Ecto neural progenitor cell (in vitro differentiated cells): ENCODE results near the gene ARL16.

Source experiments
- DNase-seq: peaks from one replicate; pipeline ENCODE4 v3.0.0-alpha.2; 2018; ENCODE audit warnings: low spot score

The ARL16 gene

DNA sequence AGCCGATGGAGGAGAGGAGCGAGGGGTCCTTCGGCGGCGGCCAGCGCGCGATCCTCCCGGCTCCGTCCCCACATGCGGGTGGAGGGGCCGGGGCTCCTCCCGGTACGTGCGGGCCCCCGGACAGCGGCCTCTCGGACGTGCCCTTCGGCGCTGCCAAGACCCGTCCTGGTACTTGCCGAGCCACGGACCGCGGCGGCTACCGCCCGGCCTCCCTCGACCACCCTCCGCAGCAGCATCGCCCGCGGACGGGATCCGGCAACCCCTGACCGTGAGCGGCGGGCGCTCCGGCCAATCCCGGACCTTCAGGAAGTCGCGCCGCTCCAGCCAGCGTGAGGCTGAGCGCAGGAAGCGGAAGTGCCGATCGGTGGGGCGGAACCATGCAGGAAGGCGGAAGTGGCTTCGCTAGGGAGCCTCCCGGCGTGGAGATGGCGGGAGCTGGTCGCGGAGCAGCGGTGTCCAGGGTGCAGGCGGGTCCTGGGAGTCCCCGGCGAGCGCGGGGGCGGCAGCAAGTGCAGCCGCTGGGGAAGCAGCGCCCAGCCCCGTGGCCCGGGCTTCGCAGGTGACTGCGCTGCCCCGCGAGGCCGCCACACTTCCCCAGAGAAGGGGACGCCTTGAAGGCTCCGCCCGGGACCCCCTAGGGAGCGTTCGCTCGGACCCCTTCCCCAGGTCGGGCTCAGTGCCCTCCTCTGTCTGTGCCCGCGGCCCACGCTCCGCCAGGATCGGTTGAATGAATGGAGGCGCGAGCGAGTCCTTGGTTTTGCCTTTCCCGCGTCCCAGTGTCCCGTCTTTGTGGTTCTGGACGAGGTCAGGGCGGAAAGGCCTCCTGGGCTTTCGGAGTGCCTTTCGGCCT, 17.0 kb downstream of the ARL16 start, which contains the start of the genes CCDC137 and OXLD1:
CCDC137 (plus strand) TSS at position 396 of the 850 bp plus-strand sequence; CDS start at position 426, 30 bp downstream.
OXLD1 (minus strand) TSS at position 264 of the 850 bp plus-strand sequence; CDS start at position 236, 28 bp downstream.
- DNase-seq = peak; percentile 99

DNA sequence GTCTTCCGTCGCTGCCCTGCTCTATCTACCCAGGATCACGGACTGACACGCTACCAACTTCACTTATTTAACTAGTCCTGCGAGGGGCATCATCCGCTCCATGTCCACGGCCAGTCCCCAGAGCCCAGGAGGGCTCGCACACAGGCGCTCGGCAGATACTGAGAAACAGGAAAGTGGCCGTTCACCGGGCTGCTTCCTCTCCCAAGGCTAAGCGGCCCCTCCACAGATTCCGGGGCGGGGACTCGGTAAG, 17.6 kb downstream of the ARL16 start:
- DNase-seq = no peak

DNA sequence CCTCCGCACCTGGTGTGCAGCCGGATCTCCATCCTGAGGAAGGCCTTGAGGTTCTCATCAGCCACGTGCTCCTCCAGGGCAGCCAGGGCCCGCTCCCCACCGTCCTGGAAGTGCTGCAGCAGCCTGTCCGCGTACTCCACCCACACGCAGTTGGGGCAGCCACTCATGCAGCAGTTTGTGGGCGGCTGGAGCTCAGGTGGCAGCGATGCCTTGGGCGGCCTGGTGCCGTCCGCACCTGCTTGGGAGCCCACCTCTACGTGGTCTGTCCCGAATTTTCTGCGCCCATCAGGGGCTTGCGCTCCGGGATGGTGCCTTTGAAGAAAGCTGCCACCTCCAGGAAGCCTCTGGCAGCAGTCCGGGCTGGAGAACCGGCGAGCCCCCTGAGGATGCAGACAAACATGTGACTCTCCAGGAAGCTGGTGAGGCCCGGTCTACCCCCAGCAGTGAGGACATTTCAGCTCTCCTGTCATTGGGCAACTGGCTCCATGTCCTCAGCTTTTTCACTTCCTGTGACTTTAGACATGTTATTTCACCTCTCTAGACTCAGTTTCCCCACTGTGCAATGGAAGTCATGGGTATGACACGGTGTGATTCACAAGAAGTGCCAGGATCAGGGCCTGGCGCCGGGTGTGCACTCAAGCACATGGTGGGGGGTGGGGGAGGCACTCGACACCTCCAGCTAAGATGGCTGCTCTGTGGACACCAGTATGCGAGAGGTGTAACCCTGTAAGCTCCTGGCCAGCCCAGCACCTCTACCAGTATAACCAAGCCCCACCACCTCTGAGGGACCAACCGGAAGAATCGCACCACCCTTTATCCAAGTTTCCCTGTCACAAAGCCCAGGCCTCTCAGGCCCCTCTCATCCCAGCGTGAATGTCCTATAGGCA, 18.1 kb downstream of the ARL16 start:
- no peak for DNase-seq

DNA sequence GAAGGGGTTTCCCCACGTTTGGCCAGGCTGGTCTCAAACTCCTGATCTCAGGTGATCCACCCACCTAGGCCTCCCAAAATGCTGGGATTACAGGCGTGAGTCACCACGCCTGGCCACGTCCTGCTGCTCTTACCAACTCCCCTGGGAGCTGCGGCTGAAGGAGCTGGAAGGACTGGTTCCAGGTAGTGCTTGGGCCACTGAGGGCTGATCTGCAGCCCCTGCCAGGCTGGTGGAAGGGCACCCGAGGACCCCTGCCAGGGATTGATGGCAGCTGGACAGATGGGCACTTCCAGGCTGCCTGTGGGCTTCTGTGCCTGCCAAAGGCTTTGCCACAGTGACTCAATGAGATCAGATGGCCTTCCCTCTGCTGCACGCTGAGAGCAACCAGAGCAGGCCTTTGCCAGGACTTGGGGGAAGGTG, 19.5 kb downstream of the ARL16 start:
- DNase-seq = no peak

DNA sequence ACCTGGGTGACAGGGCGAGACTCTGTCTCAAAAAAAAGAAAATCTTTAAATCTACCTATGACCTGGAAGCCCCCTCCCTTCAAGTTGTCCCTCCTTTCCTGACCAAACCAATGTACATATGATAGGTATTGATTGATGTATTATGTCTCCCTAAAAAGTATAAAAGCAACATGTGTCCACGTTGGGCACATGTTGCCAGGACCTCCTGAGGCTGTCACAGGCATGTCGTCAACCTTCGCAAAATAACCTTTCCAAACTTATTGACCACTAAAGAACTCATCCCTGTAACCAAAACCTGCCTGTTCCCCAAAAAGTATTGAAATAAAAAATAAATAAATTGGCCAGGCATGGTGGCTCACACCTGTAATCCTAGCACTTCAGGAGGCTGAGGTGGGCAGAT, 21.6 kb downstream of the ARL16 start:
- no peak for DNase-seq

DNA sequence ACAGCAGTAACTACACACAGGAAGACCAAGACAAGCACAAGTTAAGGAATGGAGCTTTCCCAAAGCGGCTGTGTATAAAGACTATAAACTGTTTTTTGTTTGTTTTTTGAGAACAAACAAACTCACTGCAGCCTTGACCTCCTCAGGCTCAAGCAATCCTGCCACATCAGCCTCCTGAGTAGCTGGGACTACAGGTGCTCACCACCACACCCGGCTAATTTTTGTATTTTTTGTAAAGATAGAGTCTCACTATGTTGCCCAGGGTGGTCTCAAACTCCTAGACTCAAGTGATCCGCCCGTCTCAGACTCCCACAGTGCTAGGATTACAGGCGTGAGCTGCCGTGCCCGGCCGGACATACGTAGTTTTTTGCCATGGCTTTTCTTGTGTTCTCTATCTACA, 23.2 kb downstream of the ARL16 start:
- no peak for DNase-seq

DNA sequence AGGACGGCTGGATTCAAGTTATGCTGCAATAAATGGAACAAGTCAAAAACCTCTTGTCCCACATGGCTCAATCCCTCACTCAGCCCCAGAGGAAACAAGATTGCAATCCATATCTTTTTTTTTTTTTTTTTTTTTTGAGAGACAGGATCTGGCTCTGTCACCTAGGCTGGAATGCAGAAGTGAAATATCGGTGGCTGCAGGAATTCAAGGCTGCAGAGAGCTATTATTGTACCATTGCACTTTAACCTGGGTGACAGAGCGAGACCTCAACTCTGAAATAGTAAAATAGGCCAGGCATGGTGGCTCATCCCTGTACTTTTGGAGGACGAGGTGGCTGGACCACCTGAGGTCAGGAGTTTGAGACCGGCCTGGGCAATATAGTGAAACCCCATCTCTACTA, 24.6 kb downstream of the ARL16 start:
- no peak for DNase-seq

DNA sequence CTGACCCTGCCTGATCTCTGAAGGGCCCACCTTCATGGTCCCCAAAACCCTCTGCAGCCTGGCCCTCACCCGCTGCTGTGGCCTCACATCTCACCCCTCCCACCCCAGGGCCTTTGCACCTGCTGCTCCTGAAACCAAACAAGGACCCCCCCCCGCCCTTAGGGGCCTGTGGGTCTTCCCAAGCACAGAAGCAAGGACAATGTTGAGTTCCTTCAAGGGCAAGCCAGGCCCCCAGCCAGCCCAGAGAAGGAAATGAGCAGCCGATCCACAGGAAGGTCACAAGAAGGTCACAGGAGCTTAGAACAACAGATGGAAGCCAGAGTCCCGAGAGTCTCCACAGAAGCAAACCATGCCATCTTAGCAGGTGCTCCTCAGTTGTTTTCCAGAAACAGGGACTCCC, 26.8 kb downstream of the ARL16 start:
- no peak for DNase-seq

DNA sequence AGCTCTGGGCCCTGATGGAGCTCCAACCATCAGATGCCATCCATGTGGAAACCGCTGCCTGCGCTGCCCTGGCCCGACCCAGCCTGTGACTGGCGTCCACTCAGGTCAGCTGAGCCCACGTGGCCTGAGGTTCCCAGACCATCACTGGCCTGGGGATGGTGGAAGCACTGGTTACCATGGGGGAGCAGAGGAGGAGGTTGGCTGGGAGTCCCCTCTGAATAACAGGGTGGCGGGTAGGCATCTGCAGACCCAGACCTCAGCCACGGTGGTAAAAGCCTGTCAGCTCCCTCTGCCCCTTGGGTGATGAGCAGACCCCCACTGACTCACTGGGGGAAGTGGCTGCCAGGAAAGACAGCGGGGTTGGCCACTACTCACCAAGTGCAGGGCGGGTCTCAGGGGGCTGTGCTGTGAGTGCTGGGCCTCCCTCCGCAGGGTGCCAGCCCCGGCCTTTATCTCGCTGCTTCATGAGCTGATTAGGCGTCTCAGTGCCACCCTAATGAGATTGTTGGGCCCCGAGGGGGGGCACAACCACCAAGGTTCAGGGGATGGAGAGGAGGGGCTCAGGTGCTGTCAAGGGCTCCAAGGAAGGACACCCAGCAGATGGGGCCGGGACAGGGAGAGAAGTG, 27.4 kb downstream of the ARL16 start, which contains the start of gene PDE6G:
PDE6G (minus strand) TSS at position 425 of the 626 bp plus-strand sequence. CDS start 3,237 bp downstream, outside the sequence.
- DNase-seq = no peak

DNA sequence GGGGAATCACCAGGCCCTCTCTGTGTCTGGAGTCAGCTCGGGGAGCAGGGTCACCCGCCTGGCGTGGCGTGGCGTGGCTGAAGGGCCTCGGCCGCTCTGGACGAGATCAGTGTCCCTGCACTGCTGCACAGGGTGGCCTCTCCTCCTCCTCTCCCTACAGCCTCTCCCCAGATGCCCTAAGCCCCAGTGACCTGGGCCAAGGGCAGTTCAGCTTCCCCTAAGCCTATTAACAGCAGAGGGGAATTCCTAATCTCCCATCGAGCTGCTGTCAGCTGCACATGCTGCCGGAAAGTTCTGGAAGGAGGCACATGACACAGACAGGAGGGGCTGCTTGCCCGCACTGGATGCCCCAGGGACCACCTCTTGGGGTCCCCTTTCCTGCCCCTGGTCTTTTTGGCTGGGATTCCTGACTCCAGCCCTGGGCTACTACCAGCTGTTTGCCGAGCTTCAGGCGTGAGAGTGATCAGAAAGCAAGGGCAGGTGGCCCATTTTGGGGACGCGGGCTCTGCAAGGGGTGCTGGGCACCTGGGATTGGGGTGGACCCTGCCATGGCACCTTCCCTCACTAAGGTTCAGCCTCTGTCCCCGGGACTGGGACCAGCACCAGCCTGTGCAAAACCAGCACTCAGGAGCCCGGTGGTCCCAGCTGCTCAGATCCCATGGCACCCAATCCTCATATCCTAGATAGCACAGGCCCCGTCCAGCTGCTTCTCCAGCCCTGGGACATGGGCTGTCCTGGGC, 28.0 kb downstream of the ARL16 start:
- DNase-seq = peak; percentile 59

DNA sequence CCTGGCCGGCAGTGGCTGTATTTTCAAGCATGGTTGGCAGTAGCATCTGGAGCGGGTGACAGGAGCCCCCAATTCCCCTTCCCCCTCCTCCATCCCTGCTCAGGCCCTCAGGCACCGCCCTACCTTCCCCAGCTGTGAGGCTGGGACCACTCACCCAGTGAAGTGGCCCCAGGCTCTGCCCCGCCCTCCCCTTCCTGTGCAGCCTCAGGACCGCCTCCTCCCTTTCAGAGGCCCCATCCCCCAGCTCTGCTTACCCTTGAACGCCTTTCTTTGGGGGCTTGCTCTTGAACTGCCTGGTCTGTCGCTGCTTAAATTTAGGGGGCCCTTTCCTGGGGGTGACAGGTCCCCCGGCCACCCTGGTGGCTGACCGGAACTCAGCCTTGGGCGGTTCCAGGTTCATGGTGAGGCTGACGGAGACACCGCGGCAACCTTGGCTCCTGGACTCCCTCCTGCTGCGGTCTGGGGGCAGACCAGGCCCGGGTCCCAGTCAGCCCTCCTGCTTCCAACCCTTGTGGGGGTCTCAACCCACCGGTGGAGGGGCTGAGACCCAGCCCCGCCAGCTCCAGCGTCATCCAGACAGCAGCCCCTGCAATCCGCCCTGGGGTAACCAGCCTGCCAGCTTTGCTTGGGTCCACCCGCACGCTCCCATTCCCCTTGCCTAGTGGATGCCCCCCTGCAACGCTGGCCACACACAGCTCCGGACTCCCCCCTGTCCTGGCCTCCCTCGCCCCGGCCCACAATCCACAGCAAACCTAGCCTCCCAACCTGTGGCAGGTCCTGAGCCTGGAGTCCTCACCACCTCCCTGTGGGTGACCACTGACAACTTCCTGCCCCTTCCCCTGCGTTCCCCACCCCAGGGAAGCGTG, 30.5 kb downstream of the ARL16 start:
- peak; percentile 49 for DNase-seq

DNA sequence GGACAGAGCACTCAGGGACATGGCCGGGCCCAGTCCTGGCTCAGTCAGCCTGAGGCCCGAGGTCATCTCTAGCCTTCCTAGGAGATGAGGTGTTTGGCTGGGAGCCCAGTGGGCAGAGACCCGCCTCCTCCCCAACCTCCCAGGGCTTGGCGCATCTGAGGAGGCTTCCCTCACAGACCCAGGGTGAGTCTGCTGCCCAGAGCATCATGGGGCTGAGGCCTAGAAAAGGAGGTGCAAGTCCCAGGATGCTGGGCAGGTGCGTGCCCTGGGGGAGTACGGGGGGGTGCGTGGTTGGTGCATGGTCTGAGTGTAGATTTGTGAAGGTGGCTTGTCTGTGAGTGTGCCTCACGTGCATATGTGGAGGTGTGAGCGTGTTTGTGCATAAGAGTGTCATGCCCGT, 31.9 kb downstream of the ARL16 start:
- no peak for DNase-seq

DNA sequence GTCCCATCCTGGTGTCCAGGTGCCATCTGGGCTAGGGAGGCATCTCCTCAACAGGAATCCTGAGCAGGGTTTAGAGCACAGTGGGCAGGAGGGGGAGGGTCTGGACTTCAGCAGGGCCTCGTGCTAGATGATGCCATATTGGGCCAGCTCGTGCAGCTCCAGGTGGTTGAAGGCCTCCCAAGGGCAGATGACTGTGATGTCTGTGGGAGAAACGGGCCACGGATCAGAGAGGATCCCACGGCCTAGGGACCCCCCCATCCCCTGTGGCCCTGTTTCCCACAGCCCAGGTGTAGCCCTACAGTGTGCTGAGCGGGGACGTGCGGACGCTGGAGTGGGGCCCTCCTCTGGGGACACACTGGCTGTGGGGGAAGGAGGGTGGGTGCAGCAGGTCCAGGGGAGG, 32.6 kb downstream of the ARL16 start:
- DNase-seq = peak; percentile 47

DNA sequence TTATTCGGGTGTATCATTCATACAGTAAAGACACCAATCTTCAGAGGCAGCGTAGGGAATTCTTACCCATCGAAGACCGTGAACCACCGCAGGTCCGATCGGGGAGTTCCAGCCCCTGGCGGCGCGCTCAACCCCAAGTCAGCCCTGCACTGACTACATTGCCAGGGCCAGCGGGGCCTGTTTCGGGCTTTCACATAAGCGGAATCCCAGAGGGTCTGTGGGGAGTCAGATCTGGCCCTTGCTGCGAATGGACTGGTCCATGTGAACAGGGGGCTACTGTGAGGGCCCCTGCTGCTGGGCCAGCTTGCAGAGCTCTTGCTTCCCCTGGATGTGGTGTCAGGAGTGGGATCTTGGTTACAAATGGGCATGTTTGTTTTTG, 34.9 kb downstream of the ARL16 start:
- no peak for DNase-seq

DNA sequence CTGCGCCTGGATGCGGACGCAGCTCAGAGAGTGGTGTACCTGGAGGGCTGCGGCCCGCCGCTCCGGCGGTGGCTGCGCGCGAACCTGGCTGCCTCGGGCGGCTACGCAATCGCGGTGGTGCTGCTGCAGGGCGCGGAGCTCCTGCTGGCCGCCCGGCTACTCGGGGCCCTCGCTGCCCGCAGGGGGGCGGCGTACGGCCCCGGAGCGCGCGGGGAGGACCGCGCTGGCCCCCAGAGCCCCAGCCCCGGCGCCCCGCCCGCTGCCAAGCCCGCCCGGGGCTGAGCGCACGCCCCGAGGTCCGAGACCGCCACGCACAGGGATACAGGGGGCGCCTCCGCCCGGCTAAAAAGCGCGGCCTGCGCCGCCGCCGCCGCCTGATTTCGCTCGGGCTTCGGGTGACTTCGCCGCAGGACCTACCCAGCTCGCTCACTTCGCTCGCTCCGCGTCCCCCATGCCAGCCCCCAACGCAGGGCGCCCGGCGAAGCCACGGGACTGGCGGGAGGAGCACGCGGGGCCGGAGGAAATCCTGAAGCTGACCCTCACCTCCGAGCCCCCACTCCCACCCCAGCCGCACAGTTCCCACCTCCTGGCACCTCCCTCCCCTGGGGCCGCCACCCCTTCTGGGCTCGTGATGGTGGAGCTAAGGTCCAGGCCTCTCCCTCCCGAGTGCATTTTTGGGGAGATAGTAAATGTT, 35.4 kb downstream of the ARL16 start:
- DNase-seq = peak; percentile 52

DNA sequence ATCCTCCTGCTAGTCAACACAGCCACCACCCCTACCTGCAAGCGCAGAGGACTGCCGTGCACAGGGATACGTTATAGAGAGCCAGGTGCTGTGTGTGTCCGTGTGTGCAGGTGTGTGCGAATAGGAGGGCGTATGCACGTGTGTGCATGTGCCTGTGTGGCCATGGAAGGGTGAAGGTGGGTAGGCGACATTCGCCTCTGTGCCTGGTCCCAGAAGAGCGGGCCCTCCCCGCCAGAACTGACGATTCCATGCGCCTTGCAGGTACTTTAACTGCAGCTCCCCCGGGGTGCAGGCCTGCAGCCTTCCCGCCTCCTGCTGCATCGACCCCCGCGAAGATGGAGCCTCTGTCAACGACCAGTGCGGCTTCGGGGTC, 36.0 kb downstream of the ARL16 start:
- no peak for DNase-seq

DNA sequence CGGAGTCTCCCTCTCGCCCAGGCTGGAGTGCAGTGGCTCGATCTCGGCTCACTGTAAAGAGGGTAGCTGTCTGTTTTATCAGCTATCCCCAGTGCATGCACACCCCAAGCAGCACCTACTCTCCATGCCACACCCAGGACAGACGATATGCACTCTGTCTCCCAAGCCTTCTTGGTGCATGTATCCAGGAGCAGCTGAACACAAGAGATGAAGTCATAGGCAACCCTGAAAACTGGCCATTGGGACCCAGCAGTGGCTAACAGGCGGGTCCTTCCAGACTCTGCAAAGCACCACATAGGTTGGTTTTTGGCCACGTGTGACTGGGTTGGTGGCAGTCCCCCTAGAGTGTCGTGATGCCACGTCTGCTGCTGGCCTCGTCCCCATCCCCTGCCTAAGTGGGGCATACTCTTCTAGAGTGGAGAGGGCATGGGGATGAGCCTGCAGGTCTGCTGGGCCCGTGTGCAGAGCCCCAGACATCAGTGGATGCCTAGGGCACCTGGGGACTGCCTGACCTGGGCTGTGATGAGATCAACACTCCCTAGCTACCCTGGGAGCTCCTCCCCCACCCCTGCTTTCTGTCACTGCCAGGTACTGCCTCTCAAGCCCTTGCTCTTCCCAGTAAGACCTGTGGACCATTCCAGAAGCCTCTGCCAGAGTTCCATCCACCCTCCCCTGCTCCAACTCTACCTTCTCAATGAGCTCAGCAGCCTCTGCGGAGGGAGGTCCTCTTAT, 36.6 kb downstream of the ARL16 start:
- no peak for DNase-seq

DNA sequence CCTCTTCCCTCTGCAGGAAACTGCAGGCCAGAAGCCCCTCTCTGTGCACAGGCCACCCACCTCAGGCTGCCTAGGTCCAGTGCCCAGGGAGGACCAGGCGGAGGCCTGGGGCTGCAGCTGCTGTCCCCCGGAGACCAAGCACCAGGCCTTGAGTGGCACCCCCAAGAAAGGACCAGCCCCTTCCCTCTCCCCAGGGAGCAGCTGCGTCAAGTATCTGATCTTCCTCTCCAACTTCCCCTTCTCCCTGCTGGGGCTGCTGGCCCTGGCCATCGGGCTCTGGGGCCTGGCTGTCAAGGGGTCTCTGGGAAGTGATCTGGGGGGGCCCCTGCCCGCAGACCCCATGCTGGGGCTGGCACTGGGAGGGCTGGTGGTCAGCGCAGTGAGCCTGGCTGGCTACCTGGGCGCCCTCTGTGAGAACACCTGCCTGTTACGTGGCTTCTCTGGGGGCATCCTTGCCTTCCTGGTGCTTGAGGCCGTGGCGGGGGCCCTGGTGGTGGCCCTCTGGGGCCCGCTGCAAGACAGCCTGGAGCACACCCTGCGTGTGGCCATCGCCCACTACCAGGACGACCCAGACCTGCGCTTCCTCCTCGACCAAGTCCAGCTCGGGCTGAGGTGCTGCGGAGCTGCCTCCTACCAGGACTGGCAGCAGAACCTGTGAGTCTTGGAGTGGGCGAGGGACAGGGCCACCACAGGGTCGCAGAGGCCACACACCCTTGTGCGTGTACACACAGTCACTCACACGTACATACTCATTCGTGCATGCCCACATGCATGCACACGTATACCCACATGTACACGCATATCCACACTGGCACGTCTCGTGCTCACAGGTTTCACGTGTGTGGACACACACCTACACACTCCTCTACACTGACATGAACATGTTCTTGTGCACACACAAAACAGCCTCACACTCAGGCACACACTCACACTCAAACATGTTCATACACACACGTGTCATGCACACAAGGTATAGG, 38.3 kb downstream of the ARL16 start:
- no peak for DNase-seq
